HG03521 (cell line): ENCODE results near the gene MICALL1.

Experiments
- ATAC-seq: cut with Tn5 transposase; IDR thresholded peaks from one replicate; pipeline ENCODE4 v1.9.1; 2021; ENCODE audit warnings: mild to moderate bottlenecking, moderate library complexity; ENCODE audit not compliant: unreplicated experiment

MICALL1 gene

GRCh38 chr22:37982938-37983859 is 77.1 kb downstream of the MICALL1 start:
- ATAC-seq: no peak

GRCh38 chr22:37983860-37984791 is 78.0 kb downstream of the MICALL1 start, which contains the start of gene SOX10:
TSS of gene SOX10 (minus strand) at chr22:37984555. CDS start at chr22:37983784, 771 bp downstream.
- ATAC-seq: no peak

- ATAC-seq: no peak
Measured at GRCh38 chr22:37985050-37985585, 79.0 kb downstream of the MICALL1 start.

GRCh38 chr22:37985751-37986281 is 79.7 kb downstream of the MICALL1 start:
- ATAC-seq: no peak

- no peak for ATAC-seq
Measured at GRCh38 chr22:37986371-37986770, 80.3 kb downstream of the MICALL1 start.

- no peak for ATAC-seq
Measured at GRCh38 chr22:37989146-37990045, 83.3 kb downstream of the MICALL1 start.

GRCh38 chr22:37990301-37990700 is 84.2 kb downstream of the MICALL1 start:
- no peak for ATAC-seq

GRCh38 chr22:37990862-37991261 is 84.8 kb downstream of the MICALL1 start:
- no peak for ATAC-seq

GRCh38 chr22:37991731-37992442 is 85.8 kb downstream of the MICALL1 start:
- no peak for ATAC-seq
